HG02870 (cell line): ENCODE data around the gene UPK3A.
"Not testable (repeated sequence)": the region's sequence is repeated elsewhere in the genome, so short reads cannot be mapped to it uniquely, and the experiment has no call there.

ENCODE experiments used
- ATAC-seq: cut with Tn5 transposase; IDR thresholded peaks from one replicate; pipeline ENCODE4 v1.9.1; 2021; ENCODE audit warnings: mild to moderate bottlenecking, moderate library complexity; ENCODE audit not compliant: unreplicated experiment

UPK3A gene

DNA sequence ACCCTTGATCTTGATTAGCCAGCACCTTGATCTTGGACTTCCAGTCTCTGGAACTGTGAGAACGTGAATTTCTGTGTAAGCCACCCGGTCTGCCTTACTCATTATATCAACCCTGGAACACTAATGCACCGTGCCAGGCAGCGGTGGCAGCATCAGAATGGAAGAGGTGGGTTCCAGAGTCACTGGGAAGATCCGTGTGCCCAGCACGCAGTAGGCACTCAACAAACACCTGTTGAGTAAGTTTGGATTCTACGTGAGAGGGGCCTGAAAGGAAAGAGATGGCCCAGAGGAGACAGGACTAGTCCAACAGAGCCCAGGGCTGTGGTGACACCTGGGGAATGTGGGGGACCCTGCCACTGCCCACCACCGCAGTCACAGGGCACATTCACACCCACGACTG, 6.6 kb upstream of the UPK3A start:
- ATAC-seq, result no peak

DNA sequence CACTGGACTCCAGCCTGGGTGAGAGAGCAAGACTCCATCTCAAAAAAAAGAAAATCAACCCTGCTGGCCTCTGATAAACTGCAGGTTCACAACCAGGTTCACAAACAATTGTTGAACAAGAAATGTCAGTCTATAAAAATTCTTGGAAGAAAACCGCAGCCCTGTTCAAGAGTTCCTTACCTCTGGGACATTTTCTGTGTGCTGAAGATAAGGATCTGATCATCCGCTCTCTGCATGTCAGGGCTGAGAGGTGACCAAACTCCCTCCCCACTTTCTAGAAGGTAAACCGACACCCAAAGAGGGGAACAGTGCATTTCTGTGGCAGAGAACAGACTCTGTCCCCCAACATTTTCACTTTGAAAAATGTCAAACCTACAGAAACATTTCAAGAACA, 4.2 kb upstream of the UPK3A start:
- no peak for ATAC-seq

DNA sequence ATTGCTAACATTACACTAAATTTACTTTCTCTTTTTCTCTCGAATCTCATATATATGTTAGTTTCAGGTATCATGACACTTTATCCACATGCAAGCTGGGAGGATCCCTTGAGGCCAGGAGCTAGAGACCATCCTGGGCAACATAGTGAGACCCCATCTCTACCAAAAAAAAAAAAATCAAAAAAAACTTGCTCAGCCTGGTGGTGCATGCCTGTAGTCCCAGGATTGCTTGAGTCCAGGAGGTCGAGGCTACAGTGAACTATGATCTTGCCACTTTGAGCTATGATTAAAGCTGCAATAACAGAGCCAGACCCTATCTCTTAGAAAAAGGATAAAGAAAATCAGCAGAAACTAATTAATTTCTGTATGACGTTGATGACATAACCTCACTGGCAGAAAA, 3.7 kb upstream of the UPK3A start:
- no peak for ATAC-seq

DNA sequence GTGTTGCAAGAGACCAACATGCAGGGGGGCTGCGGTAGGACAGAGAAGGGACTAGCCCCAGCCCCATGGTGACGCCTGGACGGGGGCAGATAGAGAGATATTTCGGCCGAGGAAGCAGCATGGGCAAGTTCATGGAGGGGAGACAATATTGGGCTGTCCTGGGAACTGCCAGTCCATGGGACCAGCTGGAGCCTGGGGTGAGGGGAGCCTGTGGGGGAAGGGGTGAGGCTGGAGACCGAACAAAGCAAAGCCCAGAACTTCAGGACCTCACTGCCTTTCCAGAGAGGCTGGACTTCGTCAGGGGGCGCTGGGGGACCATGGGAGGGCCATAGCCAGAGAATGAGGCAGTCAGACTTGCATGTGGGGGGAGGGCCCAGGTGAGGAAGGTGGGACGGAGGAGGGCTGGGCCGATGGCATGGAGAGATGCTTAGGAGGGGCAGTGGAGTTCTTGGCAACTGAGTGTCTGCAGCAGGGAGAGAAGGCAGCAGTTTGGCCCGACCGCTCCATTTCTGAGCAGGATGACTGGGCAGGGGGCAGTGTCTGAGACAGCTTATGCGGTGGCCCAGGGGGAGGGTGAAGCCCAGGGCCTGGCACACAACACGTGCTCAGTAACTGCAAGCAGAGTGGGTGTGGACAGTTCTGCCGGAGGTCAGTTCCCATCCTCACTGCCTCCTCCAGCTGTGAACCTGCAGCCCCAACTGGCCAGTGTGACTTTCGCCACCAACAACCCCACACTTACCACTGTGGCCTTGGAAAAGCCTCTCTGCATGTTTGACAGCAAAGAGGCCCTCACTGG, 712 bp downstream of the UPK3A start:
- no peak for ATAC-seq

DNA sequence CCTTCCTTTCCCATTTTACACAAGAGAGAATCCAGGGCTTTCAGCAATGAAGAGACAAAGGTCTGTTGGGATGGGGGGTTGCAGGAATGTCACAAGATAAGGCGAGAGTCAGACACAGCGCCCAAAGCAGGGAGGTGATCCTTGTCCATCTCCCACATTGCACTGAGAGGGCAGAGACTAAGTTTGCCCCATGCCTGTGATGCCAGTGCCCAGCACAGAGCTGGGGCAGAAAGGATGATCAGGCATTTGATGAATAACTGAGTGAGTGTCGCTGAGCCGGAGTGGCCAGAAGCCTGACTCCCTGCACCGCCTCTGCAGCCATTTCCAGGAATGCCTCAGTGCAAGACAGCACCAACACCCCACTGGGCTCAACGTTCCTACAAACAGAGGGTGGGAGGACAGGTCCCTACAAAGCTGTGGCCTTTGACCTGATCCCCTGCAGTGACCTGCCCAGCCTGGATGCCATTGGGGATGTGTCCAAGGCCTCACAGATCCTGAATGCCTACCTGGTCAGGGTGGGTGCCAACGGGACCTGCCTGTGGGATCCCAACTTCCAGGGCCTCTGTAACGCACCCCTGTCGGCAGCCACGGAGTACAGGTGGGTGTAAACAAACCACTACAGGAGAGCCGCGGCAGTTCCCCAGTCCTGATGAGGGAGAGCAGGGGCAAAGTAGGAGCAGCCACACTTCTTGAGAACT, 2.3 kb downstream of the UPK3A start:
- ATAC-seq, result no peak

DNA sequence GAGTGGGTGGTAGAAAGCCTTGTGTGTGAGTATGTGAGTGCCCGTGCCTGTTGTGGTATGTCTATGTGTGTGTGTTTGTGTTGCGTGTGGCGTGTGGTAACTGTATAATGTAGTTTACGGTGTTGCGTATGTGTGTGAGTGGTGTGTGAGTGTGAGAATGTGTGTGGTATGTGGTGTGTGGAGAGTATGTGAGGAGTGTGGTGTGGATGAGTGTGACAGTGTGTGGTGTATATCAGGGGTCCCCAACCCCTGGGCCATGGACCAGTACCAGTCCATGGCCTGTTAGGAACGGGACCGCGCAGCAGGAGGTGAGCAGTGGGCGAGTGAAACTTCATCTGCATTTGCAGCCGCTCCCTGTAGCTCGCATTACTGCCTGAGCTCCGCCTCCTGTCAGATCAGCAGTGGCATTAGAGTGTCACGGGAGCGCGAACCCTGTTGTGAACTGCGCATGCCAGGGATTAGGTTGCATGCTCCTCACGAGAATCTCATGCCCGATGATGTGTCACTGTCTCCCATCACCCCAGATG, 5.7 kb downstream of the UPK3A start:
- ATAC-seq, result no peak

DNA sequence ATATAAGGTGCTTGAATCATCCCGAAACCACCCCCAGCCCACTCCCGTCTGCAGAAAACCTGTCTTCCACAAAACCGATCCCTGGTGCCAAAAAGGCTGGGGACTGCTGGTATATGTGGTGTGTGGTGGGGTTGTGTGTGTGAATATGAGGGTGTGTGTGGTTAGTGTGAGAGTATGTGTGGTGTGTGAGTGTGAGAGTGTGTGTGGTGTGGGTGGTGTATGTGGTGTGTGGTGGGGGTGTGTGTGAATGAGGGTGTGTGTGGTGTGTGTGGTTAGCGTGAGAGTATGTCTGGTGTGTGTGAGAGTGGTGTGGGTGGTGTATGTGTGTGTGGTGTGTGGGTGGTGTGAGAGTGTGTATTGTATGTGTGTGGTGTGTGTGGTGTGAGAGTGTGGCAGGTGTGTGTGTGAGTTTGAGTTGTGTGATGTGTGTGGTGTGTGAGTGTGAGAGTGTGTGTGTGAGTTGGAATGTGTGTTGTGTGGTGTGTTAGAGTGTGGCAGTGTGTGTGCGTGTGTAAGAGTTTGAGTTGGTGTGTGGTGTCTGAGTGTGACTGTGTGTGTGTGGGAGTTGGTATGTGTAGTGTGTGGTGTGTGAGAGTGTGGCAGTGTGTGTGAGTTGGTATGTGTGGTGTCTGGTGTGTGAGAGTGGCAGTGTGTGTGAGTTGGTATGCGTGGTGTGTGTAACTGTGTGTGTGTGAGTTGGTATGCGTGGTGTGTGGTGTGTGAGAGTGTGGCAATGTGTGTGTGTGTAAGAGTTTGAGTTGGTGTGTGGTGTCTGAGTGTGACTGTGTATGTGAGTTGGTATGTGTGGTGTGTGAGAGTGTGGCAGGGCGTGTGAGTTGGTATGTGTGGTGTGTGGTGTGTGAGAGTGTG, 6.5 kb downstream of the UPK3A start:
- no peak for ATAC-seq

DNA sequence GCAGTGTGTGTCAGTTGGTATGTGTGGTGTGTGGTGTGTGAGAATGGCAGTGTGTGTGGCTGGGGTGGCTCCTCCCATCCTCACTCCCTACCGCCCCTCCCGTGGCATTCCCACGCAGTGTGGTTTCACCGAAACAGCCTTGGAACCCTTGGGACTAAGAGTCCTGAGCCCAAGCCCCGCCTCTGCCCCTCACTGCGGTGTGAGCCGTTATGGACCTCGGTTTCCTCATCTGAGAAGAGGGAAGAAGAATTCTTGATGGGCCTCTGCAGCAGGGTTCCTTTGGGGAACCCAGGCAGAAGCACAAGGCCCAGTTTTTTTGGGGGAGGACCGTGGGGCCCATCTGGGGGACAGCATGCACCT, 7.2 kb downstream of the UPK3A start:
- no peak for ATAC-seq

DNA sequence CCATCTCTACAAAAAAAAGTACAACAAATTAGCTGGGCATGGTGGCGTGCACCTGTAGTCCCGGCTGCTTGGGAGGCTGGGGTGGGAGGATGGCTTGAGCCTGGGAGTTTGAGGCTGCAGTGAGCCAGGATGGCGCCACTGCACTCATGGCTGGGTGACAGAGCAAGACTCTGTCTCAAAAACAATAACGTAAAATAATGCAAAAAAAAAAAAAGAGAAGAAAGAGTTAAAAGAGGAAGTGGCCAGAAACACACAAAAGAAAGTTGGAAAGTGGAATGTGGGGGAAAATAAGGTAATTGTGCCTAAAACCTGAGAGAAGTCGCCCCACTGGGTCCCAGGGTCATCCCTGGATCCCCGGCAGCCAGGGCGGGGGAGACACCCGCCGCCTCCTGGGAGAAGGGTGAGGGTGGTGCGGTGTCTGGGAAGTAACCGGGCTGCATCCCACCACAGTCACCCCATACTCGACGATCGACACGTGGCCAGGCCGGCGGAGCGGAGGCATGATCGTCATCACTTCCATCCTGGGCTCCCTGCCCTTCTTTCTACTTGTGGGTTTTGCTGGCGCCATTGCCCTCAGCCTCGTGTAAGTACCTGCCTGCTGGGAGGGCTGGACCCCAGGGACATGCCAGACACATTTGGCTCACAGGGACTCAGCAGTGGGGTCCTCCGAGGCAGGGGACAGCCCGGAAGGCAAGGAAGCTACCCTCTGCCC, 8.1 kb downstream of the UPK3A start:
- ATAC-seq, result no peak

DNA sequence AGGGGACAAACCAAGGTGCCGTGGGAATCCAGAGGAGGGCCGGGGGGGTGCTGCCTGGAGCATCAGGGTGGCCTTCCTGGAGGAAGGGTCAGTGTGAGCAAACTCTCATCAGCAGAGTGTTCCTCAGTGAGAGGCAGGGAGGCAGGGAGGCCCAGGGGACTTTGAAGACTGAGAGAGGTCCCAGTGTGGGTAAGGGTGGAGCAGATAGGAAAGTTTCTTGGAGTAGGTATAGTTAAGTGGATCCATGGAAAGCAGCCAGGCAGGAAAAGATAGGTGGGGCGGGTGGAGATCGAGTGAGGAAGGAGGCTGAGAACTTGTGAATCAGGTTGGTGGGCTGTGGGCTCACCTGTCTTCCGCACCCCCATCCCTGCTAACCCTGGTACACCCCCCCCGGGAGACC, 9.3 kb downstream of the UPK3A start:
- no peak for ATAC-seq

DNA sequence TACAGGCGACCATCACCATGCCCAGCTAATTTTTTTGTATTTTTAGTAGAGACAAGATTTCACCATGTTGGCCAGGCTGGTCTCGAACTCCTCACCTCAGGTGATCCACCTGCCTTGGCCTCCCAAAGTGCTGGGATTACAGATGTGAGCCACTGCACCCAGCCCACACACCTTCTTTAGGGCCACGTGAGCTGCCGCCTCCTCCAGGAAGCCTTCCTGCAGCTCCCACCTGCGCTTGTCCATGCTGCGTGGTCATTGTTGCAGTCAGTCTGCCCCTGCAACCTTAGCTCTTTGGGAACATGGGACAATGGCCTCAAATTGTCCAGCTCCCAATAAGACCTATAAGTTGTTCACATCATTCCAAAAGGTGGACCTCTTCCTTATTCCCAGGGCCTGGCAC, 10.3 kb downstream of the UPK3A start:
- not testable (repeated sequence) for ATAC-seq

DNA sequence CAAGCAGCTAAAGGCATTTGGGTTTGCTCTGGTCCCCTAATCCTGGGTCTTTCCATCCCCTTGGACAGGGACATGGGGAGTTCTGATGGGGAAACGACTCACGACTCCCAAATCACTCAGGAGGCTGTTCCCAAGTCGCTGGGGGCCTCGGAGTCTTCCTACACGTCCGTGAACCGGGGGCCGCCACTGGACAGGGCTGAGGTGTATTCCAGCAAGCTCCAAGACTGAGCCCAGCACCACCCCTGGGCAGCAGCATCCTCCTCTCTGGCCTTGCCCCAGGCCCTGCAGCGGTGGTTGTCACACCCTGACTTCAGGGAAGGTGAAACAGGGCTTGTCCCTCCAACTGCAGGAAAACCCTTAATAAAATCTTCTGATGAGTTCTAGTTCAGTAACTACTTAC, 10.7 kb downstream of the UPK3A start:
- ATAC-seq, result no peak

DNA sequence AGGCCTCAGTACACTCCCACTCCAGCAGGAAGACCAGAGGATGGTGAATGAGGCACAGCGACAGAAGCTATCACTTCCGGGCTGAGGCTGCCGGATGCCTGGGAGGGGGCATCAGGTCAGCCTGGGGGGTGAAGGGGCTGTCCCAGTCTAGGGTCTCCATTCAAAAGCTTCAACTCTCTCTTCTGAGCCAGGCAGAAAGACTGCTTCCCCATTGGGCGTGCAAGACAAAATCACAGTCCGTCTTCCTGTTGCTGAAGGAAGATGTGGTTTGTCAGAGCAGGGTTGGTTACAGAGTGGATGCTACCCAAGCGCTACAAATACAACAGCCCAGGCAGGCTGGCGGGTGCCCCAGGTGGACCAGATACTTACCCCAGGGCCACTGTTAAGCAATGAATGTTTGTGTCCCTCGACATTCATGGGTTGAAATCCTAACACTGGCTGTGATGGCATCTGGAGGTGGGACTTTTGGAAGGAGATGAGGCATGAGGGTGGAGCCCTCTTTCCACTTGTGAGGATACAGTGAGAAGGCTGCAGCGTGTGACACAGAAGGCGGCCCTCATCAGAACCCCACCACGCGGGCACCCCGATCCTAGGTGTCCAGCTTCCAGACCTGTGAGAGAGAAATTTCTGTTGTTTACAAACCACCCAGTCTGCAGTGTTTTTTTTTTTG, 12.0 kb downstream of the UPK3A start:
- no peak for ATAC-seq

DNA sequence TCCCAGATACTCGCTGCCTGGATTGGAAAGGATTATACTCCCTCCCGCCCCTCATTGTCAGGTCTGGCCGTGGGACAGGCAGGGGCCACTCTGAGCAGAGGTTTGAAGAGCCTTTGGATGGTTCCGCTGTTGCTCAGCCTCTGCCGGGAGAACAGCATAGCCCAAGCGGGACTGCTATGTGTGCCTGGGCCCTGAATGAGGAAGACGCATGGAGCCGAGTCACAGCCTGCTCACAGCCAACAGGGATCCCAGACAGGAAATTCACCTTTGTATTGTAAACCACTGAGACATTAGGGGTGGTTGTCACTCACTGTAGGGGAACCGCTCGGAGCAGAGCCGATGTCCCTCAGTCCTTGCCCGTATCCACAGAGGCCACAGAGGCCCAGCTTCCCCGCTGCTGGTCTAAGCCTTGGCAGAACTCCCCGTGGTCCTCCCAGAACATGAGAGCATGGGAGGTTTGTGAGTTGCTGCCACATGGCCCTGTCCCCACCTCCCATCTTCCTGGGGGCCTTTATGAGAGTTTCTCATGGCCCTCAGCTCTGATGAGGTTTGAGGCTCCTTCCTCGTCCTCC, 14.3 kb downstream of the UPK3A start:
- ATAC-seq, result no peak

DNA sequence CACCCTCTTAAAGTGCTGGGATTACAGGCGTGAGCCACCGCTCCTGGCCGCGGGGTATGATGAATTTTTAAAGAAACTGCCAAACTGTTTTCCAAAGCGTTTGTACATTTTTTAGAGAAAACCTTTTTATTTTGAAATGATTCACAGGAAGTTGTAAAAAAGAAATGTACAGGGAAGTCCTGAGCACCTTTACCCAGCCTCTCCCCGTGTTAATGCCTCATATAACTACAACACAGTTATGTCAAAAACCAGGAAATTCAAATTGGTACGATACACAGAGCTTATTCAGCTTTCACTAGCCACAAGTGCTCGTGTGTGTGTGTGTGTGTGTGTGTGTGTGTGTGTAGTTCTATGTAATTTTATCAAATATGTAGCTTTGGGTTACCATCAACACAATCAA, 18.0 kb downstream of the UPK3A start:
- no peak for ATAC-seq

DNA sequence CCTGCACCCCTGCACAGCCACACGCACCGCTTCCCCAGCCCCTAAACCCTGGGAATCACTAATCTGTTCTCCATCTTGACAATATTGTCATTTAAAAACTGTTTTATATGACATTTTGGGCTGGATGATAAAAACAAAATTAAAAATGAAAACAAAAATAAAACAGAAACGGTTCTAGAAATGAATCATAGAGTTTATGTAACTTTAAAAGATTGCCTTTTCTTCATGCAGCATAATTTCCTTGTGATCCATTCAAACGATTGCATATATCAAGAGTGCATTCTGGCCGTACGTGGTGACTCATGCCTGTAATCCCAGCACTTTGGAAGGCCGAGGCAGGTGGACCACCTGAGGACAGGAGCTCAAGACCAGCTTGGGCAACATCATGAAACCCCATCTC, 18.4 kb downstream of the UPK3A start:
- no peak for ATAC-seq

DNA sequence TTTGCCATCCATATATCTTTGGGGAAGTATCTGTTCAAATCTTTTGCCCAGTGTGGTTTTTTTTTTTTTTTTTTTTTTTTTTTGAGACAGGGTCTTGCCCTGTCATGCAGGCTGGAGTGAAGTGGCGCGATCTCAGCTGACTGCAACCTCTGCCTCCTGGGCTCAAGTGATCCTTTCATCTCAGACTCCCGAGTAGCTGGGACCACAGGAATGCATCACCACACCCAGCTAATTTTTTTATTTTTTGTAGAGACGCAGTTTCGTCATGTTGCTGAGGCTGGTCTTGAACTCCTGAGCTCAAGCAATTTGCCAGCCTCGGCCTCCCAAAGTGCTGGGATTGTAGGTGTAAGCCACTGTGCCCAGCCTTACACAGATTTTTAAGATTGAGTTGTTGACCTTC, 20.2 kb downstream of the UPK3A start:
- no peak for ATAC-seq

DNA sequence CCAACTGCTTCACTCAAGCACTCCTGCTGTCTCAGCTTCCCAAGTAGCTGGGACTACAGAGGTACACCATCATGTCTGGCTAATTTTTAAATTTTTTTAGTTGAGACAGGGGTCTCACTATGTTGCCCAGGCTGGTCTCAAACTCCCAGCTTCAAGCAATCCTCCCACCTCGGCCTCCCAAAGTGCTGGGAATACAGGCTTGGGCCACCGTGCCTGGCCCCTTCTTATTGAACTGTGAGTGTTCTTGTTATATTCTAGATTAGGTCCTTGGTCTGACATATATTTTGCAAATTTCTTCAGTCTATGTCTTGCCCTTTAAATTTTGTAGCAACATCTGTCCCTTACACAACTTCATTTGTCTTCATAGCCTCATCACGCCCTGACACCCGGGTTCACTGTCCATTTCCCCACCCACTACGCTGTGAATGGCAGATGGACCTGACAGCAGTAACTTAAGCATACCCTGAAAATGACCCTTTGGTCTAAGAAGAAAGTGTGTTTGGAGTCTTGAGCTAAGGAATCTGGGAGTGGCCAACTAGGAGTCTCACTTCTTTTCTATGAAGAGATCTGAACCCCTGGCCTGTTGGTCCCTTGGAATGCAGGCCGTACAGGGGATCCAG, 20.8 kb downstream of the UPK3A start:
- no peak for ATAC-seq

DNA sequence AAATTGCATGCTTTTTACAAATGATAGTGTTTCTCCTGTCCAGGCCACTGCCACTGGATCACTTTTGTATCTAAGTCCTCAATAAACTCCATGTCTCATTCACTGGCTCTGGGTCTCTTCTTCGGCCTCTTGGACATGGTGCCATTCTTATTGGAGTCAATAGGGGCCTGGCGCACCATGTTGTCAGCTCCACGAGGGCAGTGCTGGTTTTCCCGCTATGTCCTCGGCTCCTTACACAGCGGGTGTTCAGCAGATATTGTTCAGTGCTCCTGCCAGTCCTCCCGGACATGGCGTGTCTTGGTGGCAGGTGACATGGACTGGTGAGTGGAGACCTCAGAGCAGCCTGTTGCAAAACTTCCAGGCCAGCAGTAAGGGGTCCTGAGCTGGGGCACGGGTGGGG, 21.4 kb downstream of the UPK3A start:
- no peak for ATAC-seq
